Bronchial epithelial cell (primary cell): ENCODE data around the gene BHLHE23. TPM values are rescaled to one million over a fixed set of nuclear protein-coding genes. Genes with fewer than 3 reads are reported as not detected.

ENCODE experiments used
- DNase-seq: peaks from one replicate; pipeline ENCODE4 v3.0.0-alpha.2; 2010; ENCODE audit warnings: low read depth
- FAIRE-seq: peaks from 2 replicates; lab custom pipeline; 2011; peaks lifted over from hg19 to GRCh38; lab: Jason Lieb, UNC
- H3K27me3 ChIP-seq: 2 replicates; pipeline ENCODE4 v1.5.1; 2011; ENCODE audit warnings: low read length; ENCODE audit not compliant: control insufficient read depth, insufficient read depth
- H3K36me3 ChIP-seq: 2 replicates; pipeline ENCODE4 v1.5.1; 2011; ENCODE audit warnings: low read length; ENCODE audit not compliant: control insufficient read depth, insufficient read depth
- H3K4me3 ChIP-seq: 2 replicates; pipeline ENCODE4 v1.5.1; 2011; ENCODE audit warnings: mild to moderate bottlenecking, low read depth, low read length, control low read depth
- total RNA-seq: library from RNA; depleted of rRNA; stranded (reverse); fragments of >200 nt; gene quantifications from 2 replicates; pipeline ENCODE4 v1.2.1, GENCODE V29; 2014
- TF ChIP-seq, protein P1 (sequence below): IDR thresholded peaks from 2 replicates; pipeline ENCODE4 v1.5.1; 2011; ENCODE audit warnings: mild to moderate bottlenecking, moderate library complexity, low read length, control low read depth, inconsistent platforms; ENCODE audit not compliant: insufficient read depth, severe bottlenecking

BHLHE23 gene
- total RNA-seq, 1 donor from 2014 or later, result not detected

- no peak overlapping the region for H3K4me3 ChIP-seq
- H3K27me3 ChIP-seq, result peaks cover 42% of the 10 kb centered on the region
- no peaks in the 10 kb centered on the region for H3K36me3 ChIP-seq
- no peak for FAIRE-seq
- DNase-seq, result no peak
- TF ChIP-seq, protein P1, sequence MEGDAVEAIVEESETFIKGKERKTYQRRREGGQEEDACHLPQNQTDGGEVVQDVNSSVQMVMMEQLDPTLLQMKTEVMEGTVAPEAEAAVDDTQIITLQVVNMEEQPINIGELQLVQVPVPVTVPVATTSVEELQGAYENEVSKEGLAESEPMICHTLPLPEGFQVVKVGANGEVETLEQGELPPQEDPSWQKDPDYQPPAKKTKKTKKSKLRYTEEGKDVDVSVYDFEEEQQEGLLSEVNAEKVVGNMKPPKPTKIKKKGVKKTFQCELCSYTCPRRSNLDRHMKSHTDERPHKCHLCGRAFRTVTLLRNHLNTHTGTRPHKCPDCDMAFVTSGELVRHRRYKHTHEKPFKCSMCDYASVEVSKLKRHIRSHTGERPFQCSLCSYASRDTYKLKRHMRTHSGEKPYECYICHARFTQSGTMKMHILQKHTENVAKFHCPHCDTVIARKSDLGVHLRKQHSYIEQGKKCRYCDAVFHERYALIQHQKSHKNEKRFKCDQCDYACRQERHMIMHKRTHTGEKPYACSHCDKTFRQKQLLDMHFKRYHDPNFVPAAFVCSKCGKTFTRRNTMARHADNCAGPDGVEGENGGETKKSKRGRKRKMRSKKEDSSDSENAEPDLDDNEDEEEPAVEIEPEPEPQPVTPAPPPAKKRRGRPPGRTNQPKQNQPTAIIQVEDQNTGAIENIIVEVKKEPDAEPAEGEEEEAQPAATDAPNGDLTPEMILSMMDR, result no peak
Observed at GRCh38 chr20:63007360-63007645, 539 bp upstream of the BHLHE23 start.

DNA sequence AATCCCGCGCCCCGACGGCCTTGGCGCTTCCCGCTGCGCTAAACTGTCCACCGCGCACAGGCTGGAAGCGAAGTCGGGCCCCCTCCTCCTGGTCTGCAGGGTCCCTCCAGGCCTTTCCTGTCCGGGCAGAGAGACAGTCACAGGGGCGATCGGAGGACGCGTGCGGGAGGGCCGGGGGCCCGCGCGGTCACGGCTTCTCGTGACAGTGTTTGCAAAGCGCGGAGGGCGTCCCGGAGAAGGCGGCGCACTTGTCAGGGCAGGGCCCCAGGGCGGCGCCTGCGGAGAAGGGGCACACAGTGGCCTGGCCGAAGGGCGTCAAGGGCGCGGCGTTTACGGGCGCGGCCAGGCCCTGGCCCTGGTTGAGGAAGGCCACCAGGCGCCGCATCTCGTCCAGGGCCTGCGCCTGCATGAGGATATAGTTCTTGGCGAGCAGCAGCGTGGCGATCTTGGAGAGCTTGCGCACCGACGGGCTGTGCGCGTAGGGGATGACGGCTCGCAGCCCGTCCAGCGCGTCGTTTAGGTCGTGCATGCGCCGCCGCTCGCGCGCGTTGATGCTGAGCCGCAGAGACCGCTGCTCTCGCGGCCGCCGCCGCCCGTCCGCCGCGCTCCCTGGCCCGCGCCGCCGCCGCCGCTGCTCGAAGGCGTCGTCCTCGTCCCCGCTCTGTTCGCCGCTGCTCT lies 763 bp downstream of the BHLHE23 start:
- H3K4me3 ChIP-seq, result no peak overlapping the region
- peaks cover 43% of the 10 kb centered on the region for H3K27me3 ChIP-seq
- no peak for DNase-seq
- TF ChIP-seq, protein P1, result no peak
- no peaks in the 10 kb centered on the region for H3K36me3 ChIP-seq
- FAIRE-seq, result no peak

DNA sequence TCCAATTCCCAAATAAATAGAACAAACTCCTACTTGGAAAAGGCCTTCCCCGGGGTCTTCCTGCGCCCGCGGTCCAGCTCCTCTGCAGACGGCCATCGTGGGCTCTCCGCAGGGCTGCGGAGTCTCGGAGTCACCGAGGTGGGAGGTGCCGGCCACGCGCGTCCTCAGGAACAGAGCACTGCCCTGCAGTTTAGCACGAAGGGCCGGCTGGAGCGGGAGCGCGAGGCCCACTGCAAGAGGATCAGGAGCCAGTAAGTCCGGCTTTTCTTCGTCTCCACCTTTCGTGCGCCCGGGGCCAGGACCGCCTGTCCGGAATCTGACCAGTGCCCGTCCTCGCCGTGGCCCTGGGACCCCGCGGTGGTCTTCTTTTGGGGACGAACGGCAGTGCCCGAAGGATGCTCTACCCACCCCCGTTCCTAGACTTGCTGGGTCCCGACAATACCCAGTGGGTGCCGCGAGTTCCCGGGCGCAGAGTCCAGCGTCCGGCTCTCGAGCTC lies 1.4 kb downstream of the BHLHE23 start:
- Histone ChIP-seq H3K4me3 (no peak overlapping the region), H3K36me3 (no peaks in the 10 kb centered on the region), H3K27me3 (peaks cover 43% of the 10 kb centered on the region)
- FAIRE-seq, result no peak
- TF ChIP-seq, protein P1, result no peak
- DNase-seq, result no peak

- Histone ChIP-seq H3K4me3 (no peak overlapping the region), H3K36me3 (no peaks in the 10 kb centered on the region), H3K27me3 (peaks cover 42% of the 10 kb centered on the region)
- TF ChIP-seq, protein P1, result no peak
- FAIRE-seq (no peak), DNase-seq (peak; percentile 18)
Observed at GRCh38 chr20:63004607-63005364, 2.0 kb downstream of the BHLHE23 start.

DNA sequence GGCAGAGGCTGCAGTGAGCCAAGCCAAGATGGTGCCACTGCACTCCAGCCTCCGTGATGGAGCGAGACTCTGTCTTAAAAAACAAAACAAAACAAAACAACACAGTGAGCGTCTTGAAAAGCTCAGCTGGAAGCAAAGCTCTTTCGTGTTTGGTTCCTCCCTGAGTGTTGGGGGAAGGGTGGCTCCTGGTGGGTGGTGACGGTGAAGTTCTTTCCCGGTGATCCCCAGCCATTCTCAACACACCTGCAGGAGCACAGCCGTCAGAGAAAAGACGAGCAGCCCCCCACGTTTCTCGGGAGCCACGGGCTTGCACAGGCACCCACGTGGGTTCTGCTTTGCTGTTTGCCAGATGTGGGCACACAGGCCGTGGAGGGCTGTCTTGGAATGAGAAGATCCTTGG lies 3.2 kb downstream of the BHLHE23 start:
- DNase-seq, result no peak
- TF ChIP-seq, protein P1, result no peak
- Histone ChIP-seq H3K4me3 (no peak overlapping the region), H3K27me3 (peaks cover 36% of the 10 kb centered on the region), H3K36me3 (no peaks in the 10 kb centered on the region)
- FAIRE-seq, result no peak
